AG09309 (cell line): ENCODE measurements around the gene HDAC1.

ENCODE experiments used
- DNase-seq: peaks from one replicate; pipeline ENCODE4 v3.0.0-alpha.2; 2010; ENCODE audit warnings: low read depth
- H3K4me3 ChIP-seq: 2 replicates; pipeline ENCODE4 v1.5.1; 2011; ENCODE audit warnings: mild to moderate bottlenecking, low read depth, low read length, moderate library complexity; ENCODE audit not compliant: control insufficient read depth
- CTCF ChIP-seq: IDR thresholded peaks from 2 replicates; pipeline ENCODE4 v1.5.1; 2011; ENCODE audit warnings: mild to moderate bottlenecking, low read depth, low read length, inconsistent platforms; ENCODE audit not compliant: insufficient read depth, control insufficient read depth; ENCODE audit errors: missing control alignments

The HDAC1 gene

DNA sequence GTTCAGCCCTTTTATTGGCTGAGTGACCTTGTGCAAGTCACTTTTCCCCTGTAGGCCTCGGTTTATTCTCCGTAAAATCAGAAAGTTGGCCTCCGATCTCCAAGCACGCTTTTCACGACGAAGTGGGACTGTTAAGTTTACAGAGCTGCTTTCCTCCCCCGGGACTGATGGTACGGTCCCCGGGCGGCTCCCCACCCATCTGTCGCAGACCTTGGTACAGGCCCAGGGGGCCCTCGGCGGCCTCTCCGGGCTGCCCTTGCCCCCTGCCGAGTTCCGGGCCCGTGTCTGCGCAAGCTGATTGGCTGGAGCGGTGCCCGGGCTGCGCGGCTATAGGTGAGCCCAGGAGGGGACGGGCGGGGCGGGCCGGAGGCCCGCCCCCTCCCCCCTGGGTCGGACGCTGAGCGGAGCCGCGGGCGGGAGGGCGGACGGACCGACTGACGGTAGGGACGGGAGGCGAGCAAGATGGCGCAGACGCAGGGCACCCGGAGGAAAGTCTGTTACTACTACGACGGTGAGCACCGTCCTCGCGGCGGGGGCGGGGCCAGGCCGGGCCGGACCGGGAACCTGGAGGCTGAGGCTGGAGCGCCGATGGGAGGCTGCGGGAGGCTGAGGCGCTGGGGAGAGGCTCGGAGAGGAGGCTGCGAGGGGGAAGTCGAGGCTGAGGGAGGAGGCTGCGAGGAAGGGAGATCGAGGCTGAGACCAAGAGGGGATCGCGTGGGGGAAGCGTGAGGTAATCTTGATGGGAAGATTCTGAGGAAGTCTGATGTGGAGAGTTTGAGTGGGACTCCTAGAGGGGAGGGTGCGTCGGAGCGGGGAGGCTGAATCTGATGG lies at the start of gene HDAC1:
Gene HDAC1, plus strand, starts transcription at position 376 of the 831 bp plus-strand sequence. Its CDS starts 87 bp downstream, at position 463.
- no peak for TF ChIP-seq CTCF
- peak; percentile 65 for DNase-seq
- H3K4me3 ChIP-seq, result peak within 1 kb of the TSS; percentile 68

GRCh38 chr1:32242341-32242851 lies 49.5 kb upstream of the HDAC1 start:
- H3K4me3 ChIP-seq, result no peak overlapping the region
- DNase-seq, result no peak
- TF ChIP-seq CTCF, result no peak

DNA sequence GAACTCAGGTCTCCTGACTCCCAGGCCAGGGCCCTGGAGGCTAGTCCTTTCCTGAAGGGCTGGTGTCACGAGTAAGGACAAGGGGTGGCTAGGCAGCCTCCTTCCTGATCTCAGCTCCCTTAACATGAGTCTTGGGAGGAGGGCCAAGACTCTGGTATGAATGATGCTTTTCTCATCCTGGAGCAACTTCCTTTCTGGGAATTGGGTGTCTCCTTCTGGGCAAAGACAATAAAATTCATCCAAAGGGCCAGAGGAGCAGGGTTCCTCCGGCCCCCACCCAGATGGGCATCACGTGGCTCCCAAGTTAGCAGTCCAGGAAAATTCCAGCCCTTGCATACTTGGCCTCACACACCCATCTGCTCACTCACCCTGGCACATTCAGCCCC lies 45.0 kb upstream of the HDAC1 start, which contains the start of gene FAM167B:
Gene FAM167B, plus strand, starts transcription at position 335 of the 386 bp plus-strand sequence. CDS start 200 bp downstream, outside the sequence.
- H3K4me3 ChIP-seq, result no peak within 1 kb of the TSS
- no peak for TF ChIP-seq CTCF
- peak; percentile 80 for DNase-seq

DNA sequence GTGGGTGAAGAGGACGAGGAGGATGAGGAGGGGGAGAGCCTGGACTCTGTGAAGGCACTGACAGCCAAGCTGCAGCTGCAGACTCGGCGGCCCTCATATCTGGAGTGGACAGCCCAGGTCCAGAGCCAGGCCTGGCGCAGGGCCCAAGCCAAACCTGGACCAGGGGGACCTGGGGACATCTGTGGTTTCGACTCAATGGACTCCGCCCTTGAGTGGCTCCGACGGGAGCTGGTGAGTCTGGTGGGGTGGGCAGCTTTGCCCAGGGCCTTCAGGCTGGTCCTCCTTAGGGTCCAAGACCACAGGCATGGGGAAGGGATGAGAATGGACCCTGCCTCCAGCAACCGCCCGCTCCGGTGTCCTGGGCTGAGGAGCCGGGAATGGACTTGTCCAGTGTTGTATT lies 44.4 kb upstream of the HDAC1 start:
- DNase-seq, result no peak
- no peak for TF ChIP-seq CTCF
- H3K4me3 ChIP-seq, result no peak overlapping the region

DNA sequence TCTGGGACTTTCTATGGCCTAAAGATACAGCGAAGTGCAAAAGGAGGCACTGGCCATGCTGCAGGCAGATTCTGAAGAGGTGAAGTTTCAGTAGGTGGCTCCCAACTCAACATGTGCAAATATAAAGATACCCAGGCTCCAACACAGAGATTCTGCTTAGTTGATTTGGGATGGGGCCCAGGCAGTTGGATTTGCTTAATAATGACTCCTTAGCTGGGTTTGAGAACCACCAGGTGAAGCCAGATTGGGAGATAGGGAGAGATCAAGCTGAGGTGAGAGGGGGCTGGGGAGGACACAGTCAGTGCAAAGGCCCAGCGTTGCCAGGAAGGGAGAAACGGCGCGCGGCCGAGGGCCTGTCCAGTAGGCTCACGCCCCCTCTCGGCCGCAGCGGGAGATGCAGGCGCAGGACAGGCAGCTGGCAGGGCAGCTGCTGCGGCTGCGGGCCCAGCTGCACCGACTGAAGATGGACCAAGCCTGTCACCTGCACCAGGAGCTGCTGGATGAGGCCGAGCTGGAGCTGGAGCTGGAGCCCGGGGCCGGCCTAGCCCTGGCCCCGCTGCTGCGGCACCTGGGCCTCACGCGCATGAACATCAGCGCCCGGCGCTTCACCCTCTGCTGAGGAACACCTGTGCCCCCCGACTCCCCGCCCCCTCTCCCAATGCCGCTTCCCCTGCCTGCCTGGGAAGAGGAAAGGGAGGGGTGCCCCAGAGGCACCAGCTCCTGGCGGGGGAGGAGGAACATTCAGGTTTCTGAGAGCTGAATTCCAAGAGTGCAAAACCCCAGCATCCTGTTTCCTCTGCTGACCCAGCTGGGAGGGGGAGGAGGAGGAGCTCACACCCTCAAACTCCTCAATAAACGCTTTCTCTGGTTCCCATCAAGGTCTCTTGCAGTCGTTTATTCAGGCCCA lies 43.6 kb upstream of the HDAC1 start:
- TF ChIP-seq CTCF, result peak; percentile 76
- DNase-seq, result no peak
- H3K4me3 ChIP-seq, result no peak overlapping the region

DNA sequence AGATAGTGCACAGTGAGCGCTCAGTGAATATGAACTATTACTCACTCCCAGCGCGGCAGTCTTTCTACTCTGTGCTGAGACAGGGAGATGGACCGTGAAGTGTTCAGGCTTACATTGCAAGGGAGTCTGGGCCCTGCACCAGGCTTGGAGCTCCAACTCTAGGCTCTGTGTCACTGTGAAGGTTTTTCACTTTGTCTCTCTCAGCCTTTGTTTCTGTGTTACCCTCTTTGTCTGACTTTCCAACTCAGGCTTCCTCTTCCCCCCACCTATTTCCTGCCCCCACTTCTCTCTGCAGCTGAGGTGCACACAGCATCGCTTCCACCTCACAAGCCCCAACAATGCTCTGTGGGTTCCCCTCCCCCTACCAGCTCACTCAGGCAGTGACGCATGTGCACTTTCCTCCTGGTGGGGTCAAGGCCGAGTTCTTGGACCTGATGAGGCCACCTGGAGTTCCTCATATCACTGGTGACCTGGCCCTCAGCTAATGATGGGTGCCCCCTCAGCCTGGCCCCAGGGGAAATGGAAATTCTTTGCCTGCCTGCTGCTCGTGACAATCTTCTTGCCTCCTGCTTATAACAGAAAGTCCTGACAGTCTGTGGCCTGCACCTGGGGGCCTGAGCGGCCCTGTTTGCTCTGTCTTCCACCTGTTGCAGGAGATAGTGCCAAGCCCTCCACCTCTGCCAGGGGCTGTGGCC lies 41.9 kb upstream of the HDAC1 start:
- H3K4me3 ChIP-seq, result no peak overlapping the region
- DNase-seq, result no peak

More for the DNA sequence above, 41.9 kb upstream of the HDAC1 start:
- no peak for TF ChIP-seq CTCF
